Neural crest cell (in vitro differentiated cells): ENCODE results near the gene SARS2. TPM values are rescaled to one million over a fixed set of nuclear protein-coding genes. Genes with fewer than 3 reads are reported as not detected.

ENCODE experiments used
- DNase-seq: peaks from one replicate; pipeline ENCODE4 v3.0.0; 2021; ENCODE audit warnings: low read depth, mixed read lengths, low spot score
- H3K27ac Mint-ChIP-seq: one replicate; pipeline ENCODE4 v1.8.0; 2021; ENCODE audit warnings: mild to moderate bottlenecking, mixed read lengths; ENCODE audit not compliant: unreplicated experiment
- H3K27me3 Mint-ChIP-seq: 2 replicates; pipeline ENCODE4 v1.8.0; 2021; ENCODE audit warnings: low read depth, mild to moderate bottlenecking, mixed read lengths
- H3K36me3 Mint-ChIP-seq: 2 replicates; pipeline ENCODE4 v1.8.0; 2021; ENCODE audit warnings: low read depth, mild to moderate bottlenecking, mixed read lengths
- H3K4me1 Mint-ChIP-seq: 2 replicates; pipeline ENCODE4 v1.8.0; 2021; ENCODE audit warnings: mixed read lengths
- H3K4me3 Mint-ChIP-seq: one replicate; pipeline ENCODE4 v1.8.0; 2021; ENCODE audit warnings: mild to moderate bottlenecking, mixed read lengths
- H3K9me3 Mint-ChIP-seq: 2 replicates; pipeline ENCODE4 v1.8.0; 2021; ENCODE audit warnings: mixed read lengths
- total RNA-seq: library from RNA; stranded (reverse); gene quantifications from 2 replicates; pipeline ENCODE4 v1.2.1, GENCODE V29; 2021
- TF ChIP-seq, protein P1 (sequence below): fragments of 200-600 bp; sonication (generic); conservative IDR thresholded peaks from 2 replicates; pipeline ENCODE4 v1.5.0; 2021; ENCODE audit warnings: antibody characterized with exemption, mild to moderate bottlenecking

The SARS2 gene
- total RNA-seq, 1 donor from 2014 or later = 58.5 TPM

DNA sequence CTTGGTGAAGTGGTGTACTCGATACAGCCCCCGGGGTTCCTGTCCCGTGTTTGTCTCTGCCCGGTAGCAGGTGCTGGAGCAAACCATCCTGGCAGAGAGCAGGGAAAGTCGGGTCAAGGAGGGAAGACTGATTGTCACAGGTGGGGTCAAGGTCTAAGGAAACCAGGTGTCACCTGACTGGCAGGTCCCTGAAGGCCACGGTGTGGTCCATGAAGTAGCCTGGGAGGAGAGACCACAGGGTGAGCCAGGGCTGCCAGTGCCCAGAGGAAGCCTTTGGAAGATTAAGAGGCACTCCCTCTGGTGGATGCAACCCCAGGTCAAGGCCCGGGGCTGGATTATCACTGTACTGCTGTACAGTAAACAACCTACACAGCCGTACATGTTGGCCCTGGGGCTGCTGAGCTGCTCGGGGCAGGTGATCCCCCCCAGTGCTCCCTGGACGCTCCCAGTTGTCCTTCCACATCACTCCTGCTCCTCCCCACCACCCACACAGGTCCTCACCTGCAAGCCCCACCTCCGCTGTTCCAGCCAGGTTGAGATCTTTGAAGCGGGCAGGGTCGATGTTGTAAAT lies 12.6 kb downstream of the SARS2 start:
- Mint-ChIP-seq H3K4me1 (no peaks in the 10 kb centered on the region), H3K27me3 (no peaks in the 10 kb centered on the region), H3K9me3 (no peaks in the 10 kb centered on the region), H3K27ac (peak overlapping the region; percentile 84), H3K4me3 (no peak overlapping the region), H3K36me3 (peaks cover 10% of the 10 kb centered on the region)
- no peak for DNase-seq
- TF ChIP-seq, protein P1, sequence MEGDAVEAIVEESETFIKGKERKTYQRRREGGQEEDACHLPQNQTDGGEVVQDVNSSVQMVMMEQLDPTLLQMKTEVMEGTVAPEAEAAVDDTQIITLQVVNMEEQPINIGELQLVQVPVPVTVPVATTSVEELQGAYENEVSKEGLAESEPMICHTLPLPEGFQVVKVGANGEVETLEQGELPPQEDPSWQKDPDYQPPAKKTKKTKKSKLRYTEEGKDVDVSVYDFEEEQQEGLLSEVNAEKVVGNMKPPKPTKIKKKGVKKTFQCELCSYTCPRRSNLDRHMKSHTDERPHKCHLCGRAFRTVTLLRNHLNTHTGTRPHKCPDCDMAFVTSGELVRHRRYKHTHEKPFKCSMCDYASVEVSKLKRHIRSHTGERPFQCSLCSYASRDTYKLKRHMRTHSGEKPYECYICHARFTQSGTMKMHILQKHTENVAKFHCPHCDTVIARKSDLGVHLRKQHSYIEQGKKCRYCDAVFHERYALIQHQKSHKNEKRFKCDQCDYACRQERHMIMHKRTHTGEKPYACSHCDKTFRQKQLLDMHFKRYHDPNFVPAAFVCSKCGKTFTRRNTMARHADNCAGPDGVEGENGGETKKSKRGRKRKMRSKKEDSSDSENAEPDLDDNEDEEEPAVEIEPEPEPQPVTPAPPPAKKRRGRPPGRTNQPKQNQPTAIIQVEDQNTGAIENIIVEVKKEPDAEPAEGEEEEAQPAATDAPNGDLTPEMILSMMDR = peak; percentile 17

DNA sequence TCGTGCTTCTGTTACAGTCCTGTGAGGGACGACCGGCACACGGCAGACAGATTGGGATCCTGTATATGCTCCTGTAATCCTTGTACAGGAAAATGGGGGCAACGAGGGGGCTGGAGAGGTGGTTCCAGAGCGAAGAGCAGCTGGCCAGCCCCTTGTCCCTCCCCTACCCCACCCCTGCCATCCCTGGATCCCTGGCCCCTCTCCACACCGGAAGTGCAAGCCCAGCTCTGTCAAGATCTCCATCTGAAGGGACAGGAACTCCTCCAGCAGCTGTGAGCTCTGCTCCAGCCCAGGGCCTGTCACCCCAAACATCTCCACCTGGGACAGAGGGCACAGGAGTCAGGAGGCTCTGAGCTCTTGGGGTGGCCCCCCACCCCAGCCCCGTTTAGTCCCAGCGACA lies 13.0 kb downstream of the SARS2 start:
- H3K27ac Mint-ChIP-seq = no peak overlapping the region

DNA sequence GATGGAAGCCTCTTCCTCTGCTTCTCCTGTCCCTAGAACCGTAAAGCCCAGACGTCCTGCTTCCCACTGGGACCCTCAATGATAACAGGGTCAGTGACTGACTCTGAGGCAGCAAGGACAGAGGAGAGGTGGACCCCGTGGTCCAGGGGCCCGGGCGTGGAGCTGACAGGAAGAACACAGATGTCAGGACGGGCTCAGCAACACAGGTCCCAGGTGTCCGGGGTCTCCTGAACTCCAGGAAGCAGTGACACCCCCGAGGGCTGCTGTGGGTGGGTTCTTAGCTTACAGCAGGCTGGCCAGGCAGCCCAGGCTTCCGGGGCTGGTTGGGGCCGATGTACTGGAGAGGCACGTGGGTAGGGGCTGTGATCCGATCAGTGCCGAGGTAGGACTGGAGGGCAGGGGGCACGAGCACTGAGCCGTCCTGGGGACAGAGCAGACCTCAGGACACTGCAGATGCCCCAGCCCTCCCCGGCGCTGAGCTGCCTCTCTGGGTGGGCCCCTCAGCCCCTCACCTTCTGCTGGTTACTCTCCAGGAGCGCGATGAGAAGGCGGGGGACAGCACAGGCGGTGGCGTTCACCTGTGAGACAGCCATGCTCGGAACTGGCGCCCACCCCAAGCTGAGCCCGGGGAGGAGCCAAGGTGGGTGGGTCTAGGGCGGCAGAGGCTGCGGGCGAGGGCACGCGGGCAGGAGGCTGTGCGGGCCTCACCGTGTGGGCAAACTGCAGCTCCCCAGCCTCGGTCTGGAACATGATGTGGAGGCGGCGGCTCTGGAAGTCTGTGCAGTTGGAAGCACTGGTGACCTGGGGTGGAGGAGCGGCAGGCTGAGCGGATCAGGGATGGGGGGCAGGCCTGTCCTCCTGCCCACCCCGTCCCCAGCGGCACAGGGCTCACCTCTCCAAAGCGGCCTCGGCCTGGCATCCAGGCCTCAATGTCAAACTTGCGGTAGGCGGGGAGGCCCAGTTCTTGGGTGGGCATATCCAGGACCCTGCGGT lies 14.9 kb downstream of the SARS2 start:
- no peak for DNase-seq
- H3K4me1 Mint-ChIP-seq = no peaks in the 10 kb centered on the region
- TF ChIP-seq, protein P1 = no peak
- H3K27me3 Mint-ChIP-seq = no peaks in the 10 kb centered on the region
- no peaks in the 10 kb centered on the region for H3K9me3 Mint-ChIP-seq
- H3K36me3 Mint-ChIP-seq = no peaks in the 10 kb centered on the region
- H3K27ac Mint-ChIP-seq = peak overlapping the region; percentile 27
- H3K4me3 Mint-ChIP-seq = no peak overlapping the region

More for the DNA sequence above, 13.0 kb downstream of the SARS2 start:
- Mint-ChIP-seq H3K36me3 (peaks cover 10% of the 10 kb centered on the region), H3K4me3 (no peak overlapping the region), H3K27me3 (no peaks in the 10 kb centered on the region), H3K4me1 (no peaks in the 10 kb centered on the region), H3K9me3 (no peaks in the 10 kb centered on the region)
- no peak for DNase-seq
- TF ChIP-seq, protein P1 = no peak

DNA sequence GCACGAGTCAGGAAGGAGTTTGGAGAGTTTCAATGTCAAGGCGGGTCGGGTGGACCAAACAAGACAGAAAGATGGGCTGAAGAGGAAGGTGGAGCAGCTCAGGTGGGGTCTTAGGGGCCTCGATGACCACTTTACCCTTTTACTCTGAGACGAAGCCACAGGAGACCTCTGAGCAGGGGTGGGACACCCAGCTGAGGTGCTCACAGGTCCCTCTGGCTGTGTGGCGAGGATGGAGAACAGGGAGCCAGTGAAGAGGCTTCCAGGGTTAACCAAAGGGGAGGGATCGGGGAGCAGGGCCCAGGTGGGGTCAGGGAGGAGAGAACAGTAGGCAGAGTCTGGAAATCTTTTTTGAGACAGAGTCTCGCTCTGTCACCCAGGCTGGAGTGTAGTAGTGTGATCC lies 16.6 kb downstream of the SARS2 start:
- no peak for DNase-seq
- no peaks in the 10 kb centered on the region for H3K9me3 Mint-ChIP-seq
- H3K4me1 Mint-ChIP-seq = no peaks in the 10 kb centered on the region
- TF ChIP-seq, protein P1 = no peak
- no peaks in the 10 kb centered on the region for H3K36me3 Mint-ChIP-seq
- no peaks in the 10 kb centered on the region for H3K27me3 Mint-ChIP-seq
- peak overlapping the region; percentile 81 for H3K27ac Mint-ChIP-seq
- H3K4me3 Mint-ChIP-seq = peak overlapping the region; percentile 10

DNA sequence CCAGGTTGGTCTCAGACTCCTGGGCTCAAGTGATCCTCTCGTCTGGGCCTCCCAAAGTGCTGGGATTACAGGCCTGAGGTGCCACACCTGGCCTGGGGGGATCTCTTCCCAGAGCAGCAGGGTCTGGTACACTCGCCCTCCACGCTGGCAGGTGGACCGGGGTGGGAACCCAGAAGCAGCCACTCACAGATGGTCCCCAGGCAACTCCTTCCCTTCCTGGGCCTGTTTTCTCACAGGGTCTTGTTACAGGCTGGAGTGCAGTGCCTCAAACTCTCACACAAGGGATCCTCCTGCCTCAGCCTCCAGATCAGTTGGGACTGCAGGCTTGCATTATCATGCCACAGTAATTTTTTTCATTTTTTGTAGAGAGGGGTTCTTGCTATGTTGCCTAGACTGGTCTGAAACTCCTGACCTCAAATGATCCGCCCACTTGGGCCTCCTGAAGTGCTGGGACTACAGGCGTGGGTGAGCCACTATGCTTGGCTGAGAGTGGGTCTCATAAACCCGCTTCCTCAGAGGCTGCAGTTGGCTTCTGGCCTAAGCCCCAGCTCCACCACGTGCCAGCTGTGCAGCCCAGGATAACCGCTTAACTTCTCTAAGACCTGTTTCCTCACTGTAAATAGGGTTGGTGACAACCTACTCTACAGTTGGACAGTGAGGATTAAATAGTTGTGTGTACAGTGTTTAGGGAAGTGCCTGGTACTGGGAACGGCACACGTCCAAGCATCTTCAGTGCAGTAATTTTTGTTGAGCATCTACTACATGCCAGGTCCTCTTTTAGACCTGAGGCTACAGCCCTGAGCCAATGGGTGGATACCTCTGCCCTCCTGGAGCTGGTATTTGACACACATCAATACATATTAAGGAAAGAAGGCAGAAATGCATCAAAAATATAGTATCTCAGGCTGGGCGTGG lies 17.7 kb downstream of the SARS2 start:
- DNase-seq = no peak
- no peak overlapping the region for H3K4me3 Mint-ChIP-seq
- TF ChIP-seq, protein P1 = no peak
- no peaks in the 10 kb centered on the region for H3K4me1 Mint-ChIP-seq
- H3K36me3 Mint-ChIP-seq = peaks cover 1% of the 10 kb centered on the region
- no peak overlapping the region for H3K27ac Mint-ChIP-seq
- no peaks in the 10 kb centered on the region for H3K27me3 Mint-ChIP-seq
- H3K9me3 Mint-ChIP-seq = no peaks in the 10 kb centered on the region
